Measurements from ENCODE around the gene CADPS2.

The CADPS2 gene

GRCh38 chr7:122384528-122384927, 501.7 kb downstream of the CADPS2 start:
- no peak for DNase-seq

DNA sequence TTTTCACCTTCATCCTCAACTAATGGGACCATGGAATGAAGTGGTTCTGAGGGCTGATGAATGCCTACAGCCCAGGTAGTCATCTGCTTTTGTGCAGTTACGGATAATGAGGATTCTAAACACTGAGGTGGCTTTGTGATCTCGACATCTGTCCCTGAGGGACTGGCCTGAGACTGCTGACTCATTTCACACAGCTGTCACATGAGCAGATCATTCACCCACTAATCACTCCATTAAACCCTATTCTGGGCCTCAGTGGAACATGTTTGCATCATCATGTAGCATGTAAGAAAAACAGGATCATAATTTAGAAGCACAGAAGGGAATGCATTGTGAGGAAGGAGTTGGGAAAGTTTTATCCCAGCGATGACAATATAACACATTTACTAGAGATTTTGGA, 502.3 kb downstream of the CADPS2 start:
- no peak for DNase-seq

- no peak for DNase-seq
Observed at GRCh38 chr7:122380992-122381391, 505.3 kb downstream of the CADPS2 start.

GRCh38 chr7:122379491-122379890, 506.8 kb downstream of the CADPS2 start:
- DNase-seq, result no peak

- no peak for DNase-seq
Observed at GRCh38 chr7:122369756-122370155, 516.5 kb downstream of the CADPS2 start.

DNA sequence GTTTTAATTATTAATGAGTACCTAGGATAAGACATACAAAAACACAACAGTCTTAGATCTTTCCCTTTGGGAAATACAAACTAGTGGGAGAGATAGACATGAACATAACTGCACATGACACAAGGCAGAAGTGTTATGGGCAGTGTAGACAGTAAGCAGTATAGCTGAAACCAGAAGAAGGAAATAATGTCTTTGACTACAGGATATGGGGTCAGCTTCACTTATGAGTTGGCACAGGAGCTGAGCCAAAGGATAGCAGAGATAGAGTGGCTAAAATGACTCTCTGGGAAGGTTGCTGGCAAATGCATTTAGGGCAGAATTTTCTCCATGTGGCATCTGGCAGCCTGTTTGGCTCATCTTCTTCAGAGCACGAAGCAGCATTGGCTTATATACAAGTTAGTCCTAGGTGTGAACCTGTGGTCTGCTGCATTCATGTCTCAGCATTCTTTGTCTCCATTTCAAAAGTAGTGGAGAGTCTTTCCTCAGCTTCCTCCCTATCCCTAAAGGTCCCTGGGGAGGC, 521.4 kb downstream of the CADPS2 start:
- no peak for DNase-seq

DNA sequence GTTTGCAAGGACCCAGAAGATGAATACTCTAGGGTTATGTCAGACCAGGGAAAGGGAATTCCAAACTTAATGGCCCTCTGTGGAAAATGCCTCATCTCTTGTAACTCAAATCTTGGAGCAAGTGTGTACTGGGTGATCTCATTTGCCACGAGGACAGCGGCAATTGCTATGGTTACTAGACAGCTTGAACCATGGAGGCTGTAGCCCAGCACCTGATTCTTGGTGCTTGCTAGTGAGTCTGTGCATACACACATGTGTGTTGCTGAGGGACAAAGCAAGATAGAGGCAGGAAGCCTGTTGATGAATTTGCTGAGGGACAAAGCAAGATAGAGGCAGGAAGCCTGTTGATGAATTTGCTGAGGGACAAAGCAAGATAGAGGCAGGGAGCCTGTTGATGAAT, 523.1 kb downstream of the CADPS2 start:
- DNase-seq, result no peak

- DNase-seq, result no peak
Observed at GRCh38 chr7:122362473-122362872, 523.8 kb downstream of the CADPS2 start.

GRCh38 chr7:122354656-122355055, 531.6 kb downstream of the CADPS2 start:
- DNase-seq, result no peak

DNA sequence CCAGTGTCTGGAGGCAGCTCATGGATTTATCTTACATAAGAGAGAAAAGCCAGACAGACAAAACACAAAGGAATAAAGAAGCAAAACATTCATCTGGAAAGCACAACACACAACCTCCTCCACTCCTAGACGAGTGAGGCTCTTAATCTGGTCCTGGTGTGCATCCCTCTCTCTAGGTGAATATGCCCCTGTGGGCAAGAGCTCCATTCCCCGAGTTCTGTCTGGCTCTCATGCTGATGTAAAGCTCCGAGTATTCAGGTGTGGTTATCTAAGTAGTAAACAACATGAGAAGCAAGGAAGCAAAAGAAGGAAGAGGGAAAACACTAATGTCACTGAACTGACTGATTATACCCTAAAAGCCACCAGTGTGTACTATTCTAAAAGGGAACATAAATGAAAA, 533.8 kb downstream of the CADPS2 start:
- DNase-seq, result no peak

GRCh38 chr7:122350701-122351100, 535.6 kb downstream of the CADPS2 start:
- DNase-seq, result no peak

- DNase-seq, result no peak
Observed at GRCh38 chr7:122344303-122344620, 542.0 kb downstream of the CADPS2 start.

GRCh38 chr7:122343601-122344302, 542.5 kb downstream of the CADPS2 start:
- no peak for DNase-seq

- DNase-seq, result no peak
Observed at GRCh38 chr7:122340427-122340826, 545.8 kb downstream of the CADPS2 start.

- DNase-seq, result no peak
Observed at GRCh38 chr7:122339145-122339904, 546.9 kb downstream of the CADPS2 start.

DNA sequence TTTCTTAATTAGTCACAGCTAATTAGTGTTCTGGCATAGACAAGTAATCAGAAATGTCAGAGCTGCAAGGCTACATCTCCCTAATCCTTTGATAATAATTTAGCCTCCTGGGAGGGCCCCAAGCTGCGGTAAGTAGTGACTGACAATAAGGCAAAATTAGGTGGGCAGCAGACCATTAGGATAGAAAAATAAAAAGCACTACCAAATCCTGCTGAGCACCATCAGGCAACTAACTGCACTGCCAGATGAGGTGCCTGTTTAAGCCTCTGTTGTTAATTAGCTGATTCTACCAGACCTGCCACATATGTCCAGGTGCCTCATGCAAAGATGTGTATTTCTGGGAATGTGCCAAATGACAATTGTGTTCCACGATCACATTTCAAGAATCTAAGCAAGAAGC, 549.2 kb downstream of the CADPS2 start:
- no peak for DNase-seq

DNA sequence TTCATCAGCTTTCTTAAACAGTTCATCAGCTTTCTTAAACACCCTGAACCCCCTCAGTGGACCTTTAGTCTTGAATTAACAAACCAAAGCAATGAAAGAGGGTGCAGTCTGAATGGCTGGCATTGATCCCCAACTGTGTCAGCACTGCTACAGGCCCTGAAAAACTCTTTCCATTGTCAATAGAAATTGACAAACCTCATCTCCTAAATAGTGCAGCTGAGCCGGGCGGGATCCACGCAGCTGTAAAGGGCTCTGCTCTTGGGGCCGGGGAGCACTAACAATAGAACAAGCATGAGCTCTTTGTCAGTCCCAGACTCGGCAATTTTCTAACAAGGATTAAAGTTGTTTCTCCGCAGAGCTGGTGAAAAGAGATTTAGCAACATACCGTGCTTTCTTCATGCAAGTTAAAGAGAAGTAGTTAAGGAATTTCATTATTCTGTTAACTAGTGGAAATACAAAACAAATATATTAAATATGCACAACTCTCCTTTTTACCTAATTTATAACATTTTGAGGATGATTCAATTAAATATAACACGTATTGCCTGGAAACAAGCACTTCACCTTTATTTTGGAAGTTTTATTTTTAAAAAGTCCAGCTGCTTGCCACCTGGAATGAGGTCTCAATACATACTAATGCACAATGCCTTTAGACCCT, 557.0 kb downstream of the CADPS2 start:
- DNase-seq, result peak in 6 of 56 donors; percentile 3 to 38 (median 12)

DNA sequence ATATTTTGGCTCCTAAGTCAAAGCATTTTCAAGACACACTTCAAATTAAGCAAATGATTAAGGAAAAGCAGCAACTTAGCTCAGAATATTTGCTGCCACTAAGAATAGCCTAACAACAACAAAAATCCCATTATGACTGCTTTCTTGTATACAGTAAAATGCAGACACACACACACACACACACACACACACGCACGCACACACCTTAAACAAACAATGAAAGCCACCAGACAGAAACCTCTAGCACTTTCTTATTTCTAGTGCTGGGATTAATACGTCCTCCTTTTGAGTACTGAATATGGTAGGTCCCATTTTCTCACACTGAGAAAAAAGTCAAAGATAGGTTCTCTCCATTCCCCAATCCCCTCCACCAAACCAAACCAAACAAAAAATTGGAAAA, 558.3 kb downstream of the CADPS2 start:
- no peak for DNase-seq

DNA sequence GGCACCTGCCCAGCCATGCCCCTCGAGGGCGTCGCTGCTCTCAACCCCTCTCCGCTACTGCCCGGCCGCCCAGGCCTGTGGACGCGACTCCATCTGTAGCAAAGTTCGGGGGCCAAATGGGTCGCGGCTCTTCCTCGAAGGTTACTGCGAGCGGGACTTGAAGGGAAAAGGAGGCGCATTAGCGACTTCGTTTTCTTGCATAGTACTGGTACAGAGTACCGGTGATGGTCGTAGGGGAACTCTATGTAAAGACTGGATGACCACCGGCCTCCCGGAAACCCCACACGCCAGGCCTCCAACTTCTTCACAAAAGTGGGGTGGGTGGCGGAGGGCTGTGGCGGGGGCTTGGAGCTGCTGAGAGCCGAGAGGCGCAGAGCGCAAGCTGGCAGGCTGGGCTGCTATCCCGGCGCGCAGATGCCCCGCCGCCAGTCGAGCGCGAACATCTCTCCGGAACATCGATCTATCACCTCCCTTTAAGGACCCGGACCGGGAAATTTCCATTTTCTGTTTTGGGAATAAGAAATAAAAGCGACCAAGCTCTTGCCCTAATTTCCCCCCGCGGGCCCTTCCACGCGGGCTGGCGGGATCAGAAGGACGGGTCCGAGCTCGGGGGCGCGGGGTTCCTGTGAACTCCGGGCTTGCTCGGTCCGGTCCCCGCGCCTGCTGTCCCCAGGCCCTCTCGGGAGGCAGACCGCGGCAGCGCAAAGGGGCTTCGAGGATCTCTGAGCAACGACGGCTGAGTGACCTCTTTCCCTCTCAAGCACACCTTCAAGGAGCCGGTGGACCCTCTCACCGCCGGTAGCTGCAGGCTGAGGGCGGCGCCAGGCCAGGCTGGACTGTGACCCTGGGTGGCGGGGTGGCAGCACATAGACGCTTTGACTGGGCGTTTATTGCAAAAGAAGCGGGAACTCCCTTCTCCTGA, 569.5 kb downstream of the CADPS2 start:
- DNase-seq, result peak in 2 of 56 donors; percentile 3 to 24

DNA sequence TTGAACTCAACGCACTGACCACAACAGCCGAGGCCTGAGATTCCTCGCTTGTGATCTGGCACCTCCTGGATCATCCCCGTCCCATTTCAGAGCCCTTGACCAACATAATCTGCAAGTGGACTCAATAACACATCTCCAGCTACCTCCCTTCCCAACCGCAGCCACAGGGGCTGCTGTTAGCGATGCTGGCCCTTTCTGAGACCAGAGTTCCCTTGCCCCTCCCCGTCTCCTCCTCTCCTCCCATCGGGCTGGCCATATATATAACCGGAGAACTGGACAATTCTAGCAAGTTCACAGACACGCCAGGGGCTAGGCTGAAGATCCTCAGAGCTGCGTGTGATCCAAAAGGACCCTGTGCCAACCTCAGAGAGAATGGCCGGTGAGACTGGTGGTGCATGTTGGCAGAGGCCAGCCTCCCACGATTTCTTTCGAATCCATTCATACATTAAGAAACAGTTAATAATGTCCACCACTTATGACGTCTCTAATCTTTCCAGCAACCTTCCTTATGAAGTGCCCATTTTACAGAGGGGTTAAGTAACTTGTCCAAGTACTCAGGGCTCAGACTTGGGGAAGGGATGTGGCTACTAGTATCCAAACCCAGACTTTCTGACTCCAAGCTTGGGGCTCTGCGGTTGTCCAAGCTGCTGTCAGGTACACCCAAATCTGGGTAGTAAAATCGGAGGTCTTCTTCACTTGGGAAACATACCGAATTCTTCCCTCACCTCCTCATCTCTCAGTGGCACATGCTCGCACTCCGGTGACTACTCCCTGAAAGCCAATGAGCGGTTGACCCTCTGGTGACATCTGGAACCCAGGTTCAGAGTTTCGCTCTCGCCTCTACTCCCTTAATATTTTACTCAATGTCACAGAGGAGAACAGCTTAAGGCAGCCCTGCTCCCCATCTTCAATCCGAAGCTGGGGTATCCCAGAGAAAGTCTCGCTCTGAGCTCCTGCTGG, 570.5 kb downstream of the CADPS2 start:
- DNase-seq, result no peak

Data from amygdala (tissue), 56 donors.